Tibial artery (tissue), 4 donors: ENCODE data around the gene CLRN2.

Source experiments
- DNase-seq, 2 donors: peaks; one replicate each; pipeline ENCODE4 v3.0.0-alpha.2; 2019
- H3K27ac ChIP-seq, 2 donors: fragments of 200-600 bp; sonication (generic) in 1 of 2; 1 replicate in 1 of 2; 2 replicates in 1 of 2; pipeline ENCODE4 v1.5.1; 2018 to 2019; ENCODE audit warnings: mild to moderate bottlenecking in 1 of 2
- H3K27me3 ChIP-seq, 2 donors: fragments of 200-600 bp; sonication (generic) in 1 of 2; one replicate each; pipeline versions ENCODE4 v1.5.1 to v1.6.0; 2016 to 2019
- H3K36me3 ChIP-seq, 3 donors: fragments of 200-600 bp; sonication (generic) in 2 of 3; one replicate each; pipeline ENCODE4 v1.5.1; 2016 to 2019; ENCODE audit warnings: mild to moderate bottlenecking in 2 of 3
- H3K4me1 ChIP-seq, 4 donors: fragments of 200-600 bp; sonication (generic) in 2 of 4; 1 replicate in 3 of 4; 2 replicates in 1 of 4; pipeline ENCODE4 v1.5.1; 2016 to 2019
- H3K4me3 ChIP-seq, 2 donors: fragments of 200-600 bp; sonication (generic) in 1 of 2; 1 replicate in 1 of 2; 2 replicates in 1 of 2; pipeline ENCODE4 v1.5.1; 2018 to 2019; ENCODE audit warnings: mild to moderate bottlenecking in 2 of 2
- H3K9me3 ChIP-seq, 3 donors: fragments of 200-600 bp; sonication (generic) in 1 of 3; one replicate each; pipeline ENCODE4 v1.5.1; 2016 to 2019
- intact Hi-C: fragments of 100-400 bp; cut with DNase I; formaldehyde crosslinking; loops from one replicate; pipeline ENCODE4 v1.15.0; 2023; ENCODE audit warnings: low total_unique reads
- TF ChIP-seq, protein P1 (sequence below), 2 experiments: fragments of 200-600 bp in 1 of 2; fragments of 450-650 bp in 1 of 2; IDR thresholded peaks; one replicate each; pipeline ENCODE4 v1.5.1; 2017 to 2019; ENCODE audit warnings: antibody characterized with exemption in 2 of 2, mild to moderate bottlenecking in 1 of 2, moderate library complexity in 1 of 2

CLRN2 gene

GRCh38 chr4:17477774-17478472 is 37.0 kb upstream of the CLRN2 start:
- intact Hi-C loops, result loop anchor here (10.0 kb wide), 1 partner anchor 1183 kb away; no protein-coding TSS in a partner anchor
- Histone ChIP-seq H3K4me1 (no peaks in the 10 kb centered on the region), H3K4me3 (no peak overlapping the region), H3K27me3 (no peaks in the 10 kb centered on the region), H3K27ac (no peak overlapping the region), H3K36me3 (peaks cover 12 to 39% (median 18%) of the 10 kb centered on the region in 3 donors), H3K9me3 (peaks cover 0 to 8% (median 7%) of the 10 kb centered on the region in 3 donors)
- DNase-seq, result no peak
- TF ChIP-seq, protein P1, sequence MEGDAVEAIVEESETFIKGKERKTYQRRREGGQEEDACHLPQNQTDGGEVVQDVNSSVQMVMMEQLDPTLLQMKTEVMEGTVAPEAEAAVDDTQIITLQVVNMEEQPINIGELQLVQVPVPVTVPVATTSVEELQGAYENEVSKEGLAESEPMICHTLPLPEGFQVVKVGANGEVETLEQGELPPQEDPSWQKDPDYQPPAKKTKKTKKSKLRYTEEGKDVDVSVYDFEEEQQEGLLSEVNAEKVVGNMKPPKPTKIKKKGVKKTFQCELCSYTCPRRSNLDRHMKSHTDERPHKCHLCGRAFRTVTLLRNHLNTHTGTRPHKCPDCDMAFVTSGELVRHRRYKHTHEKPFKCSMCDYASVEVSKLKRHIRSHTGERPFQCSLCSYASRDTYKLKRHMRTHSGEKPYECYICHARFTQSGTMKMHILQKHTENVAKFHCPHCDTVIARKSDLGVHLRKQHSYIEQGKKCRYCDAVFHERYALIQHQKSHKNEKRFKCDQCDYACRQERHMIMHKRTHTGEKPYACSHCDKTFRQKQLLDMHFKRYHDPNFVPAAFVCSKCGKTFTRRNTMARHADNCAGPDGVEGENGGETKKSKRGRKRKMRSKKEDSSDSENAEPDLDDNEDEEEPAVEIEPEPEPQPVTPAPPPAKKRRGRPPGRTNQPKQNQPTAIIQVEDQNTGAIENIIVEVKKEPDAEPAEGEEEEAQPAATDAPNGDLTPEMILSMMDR (IDR thresholded peaks at IDR 0.05), result no peak

- intact Hi-C loops, result no loop called here
- TF ChIP-seq, protein P1 (IDR thresholded peaks at IDR 0.05), result no peak
- H3K27me3 ChIP-seq, result no peaks in the 10 kb centered on the region
- peaks cover 18 to 61% (median 37%) of the 10 kb centered on the region in 3 donors for H3K36me3 ChIP-seq
- no peak overlapping the region for H3K4me3 ChIP-seq
- peaks cover 0 to 8% (median 7%) of the 10 kb centered on the region in 3 donors for H3K9me3 ChIP-seq
- no peaks in the 10 kb centered on the region for H3K4me1 ChIP-seq
- DNase-seq, result no peak
- no peak overlapping the region for H3K27ac ChIP-seq
These were observed 34.6 kb upstream of the CLRN2 start for GRCh38 chr4:17480210-17480927.

- H3K4me3 ChIP-seq, result no peak overlapping the region
- peaks cover 0 to 8% (median 7%) of the 10 kb centered on the region in 3 donors for H3K9me3 ChIP-seq
- DNase-seq, result no peak
- peaks cover 18 to 66% (median 40%) of the 10 kb centered on the region in 3 donors for H3K36me3 ChIP-seq
- no peaks in the 10 kb centered on the region for H3K4me1 ChIP-seq
- H3K27ac ChIP-seq, result no peak overlapping the region
- H3K27me3 ChIP-seq, result no peaks in the 10 kb centered on the region
- intact Hi-C loops, result no loop called here
- TF ChIP-seq, protein P1 (IDR thresholded peaks at IDR 0.05), result no peak
These were observed 34.0 kb upstream of the CLRN2 start for GRCh38 chr4:17480955-17481354.

GRCh38 chr4:17482716-17483115 is 32.2 kb upstream of the CLRN2 start:
- intact Hi-C loops, result no loop called here

DNA sequence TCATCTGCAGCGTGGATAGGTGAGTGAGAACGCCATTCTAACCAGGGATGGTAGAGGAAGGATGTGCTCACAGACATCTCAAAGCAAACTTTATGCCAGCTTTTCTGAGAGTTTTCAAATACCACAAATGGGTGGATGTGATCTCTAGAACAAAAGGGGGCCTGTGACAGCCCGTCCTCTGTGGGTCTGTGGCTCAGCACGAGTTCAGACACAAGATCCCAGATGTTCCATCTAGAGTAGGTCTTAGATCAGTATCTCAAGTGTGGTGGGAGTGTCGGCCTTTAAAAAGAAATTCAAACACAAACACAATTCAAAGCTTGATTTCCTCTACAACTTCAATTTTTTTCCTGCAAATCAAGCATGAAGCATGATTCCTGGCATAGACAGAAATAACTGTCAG is 25.8 kb upstream of the CLRN2 start:
- H3K4me3 ChIP-seq, result no peak overlapping the region
- no peaks in the 10 kb centered on the region for H3K9me3 ChIP-seq
- intact Hi-C loops, result no loop called here
- H3K27ac ChIP-seq, result no peak overlapping the region
- DNase-seq, result no peak
- TF ChIP-seq, protein P1 (IDR thresholded peaks at IDR 0.05), result no peak
- peaks cover 0 to 6% (median 2%) of the 10 kb centered on the region in 4 donors for H3K4me1 ChIP-seq
- peaks cover 44 to 89% (median 61%) of the 10 kb centered on the region in 3 donors for H3K36me3 ChIP-seq
- no peaks in the 10 kb centered on the region for H3K27me3 ChIP-seq

More at GRCh38 chr4:17482716-17483115, 32.2 kb upstream of the CLRN2 start:
- H3K9me3 ChIP-seq, result peaks cover 0 to 8% (median 7%) of the 10 kb centered on the region in 3 donors
- TF ChIP-seq, protein P1 (IDR thresholded peaks at IDR 0.05), result no peak
- DNase-seq, result no peak
- no peak overlapping the region for H3K27ac ChIP-seq
- H3K27me3 ChIP-seq, result no peaks in the 10 kb centered on the region
- peaks cover 34 to 84% (median 56%) of the 10 kb centered on the region in 3 donors for H3K36me3 ChIP-seq
- no peak overlapping the region for H3K4me3 ChIP-seq
- no peaks in the 10 kb centered on the region for H3K4me1 ChIP-seq
